Adrenal gland (tissue), 5 donors: ENCODE results near the gene SLC8A2.

Experiments
- CTCF ChIP-seq, 6 experiments: fragments of 450-650 bp in 4 of 6; fragments of 200-600 bp in 2 of 6; sonication (generic) in 1 of 6; IDR thresholded peaks; 1 replicate in 5 of 6; 2 replicates in 1 of 6; pipeline versions ENCODE4 v1.5.1 to v1.8.0; 2016 to 2021; ENCODE audit warnings: antibody characterized with exemption in 6 of 6, mild to moderate bottlenecking in 2 of 6, moderate library complexity in 1 of 6
- POLR2A ChIP-seq, 2 donors: fragments of 450-650 bp; IDR thresholded peaks; one replicate each; pipeline ENCODE4 v1.6.1; 2017; ENCODE audit warnings: antibody characterized with exemption in 2 of 2, mild to moderate bottlenecking in 2 of 2, moderate library complexity in 1 of 2
- donor health status: DM: no; HTN: no; CAD: no.

GRCh38 chr19:47465957-47466356, 5.7 kb downstream of the SLC8A2 start:
- TF ChIP-seq POLR2A (IDR thresholded peaks at IDR 0.05): no peak
- no peak for TF ChIP-seq CTCF (IDR thresholded peaks at IDR 0.05)
